H9 (cell line): ENCODE data around the gene STK35. TPM values are rescaled to one million over a fixed set of nuclear protein-coding genes. Genes with fewer than 3 reads are reported as not detected.

Source experiments
- DNase-seq: peaks from one replicate; pipeline ENCODE4 v3.0.0-alpha.2; 2017
- H2AFZ ChIP-seq: one replicate; pipeline ENCODE4 v1.6.1; 2013; ENCODE audit warnings: mild to moderate bottlenecking, low read length, control low read depth, moderate library complexity
- H2AK5ac ChIP-seq: 2 replicates; pipeline ENCODE4 v1.6.1; 2013; ENCODE audit warnings: low read length, control low read depth, mixed read lengths; ENCODE audit not compliant: insufficient read length
- H2BK120ac ChIP-seq: one replicate; pipeline ENCODE4 v1.6.1; 2013; ENCODE audit warnings: low read depth, mild to moderate bottlenecking, low read length, control low read depth, inconsistent platforms; ENCODE audit not compliant: poor library complexity, severe bottlenecking
- H2BK12ac ChIP-seq: 2 replicates; pipeline ENCODE4 v1.6.1; 2013; ENCODE audit warnings: low read length, control low read depth, mixed read lengths, low read depth; ENCODE audit not compliant: insufficient read length
- H2BK15ac ChIP-seq: 2 replicates; pipeline ENCODE4 v1.6.1; 2013; ENCODE audit warnings: low read depth, low read length, control low read depth
- H2BK20ac ChIP-seq: one replicate; pipeline ENCODE4 v1.6.1; 2013; ENCODE audit warnings: low read depth, mild to moderate bottlenecking, low read length, control low read depth, inconsistent platforms; ENCODE audit not compliant: poor library complexity, severe bottlenecking
- H2BK5ac ChIP-seq: 2 replicates; pipeline ENCODE4 v1.6.1; 2013; ENCODE audit warnings: low read length, control low read depth, mixed read lengths; ENCODE audit not compliant: insufficient read length
- H3K14ac ChIP-seq: 2 replicates; pipeline ENCODE4 v1.6.1; 2013; ENCODE audit warnings: low read length, control low read depth; ENCODE audit not compliant: insufficient read depth
- H3K18ac ChIP-seq: 2 replicates; pipeline ENCODE4 v1.6.1; 2013; ENCODE audit warnings: low read depth, mild to moderate bottlenecking, mixed read lengths, low read length, control low read depth; ENCODE audit not compliant: insufficient read length
- H3K23ac ChIP-seq: 2 replicates; pipeline ENCODE4 v1.6.1; 2013; ENCODE audit warnings: low read length, control low read depth, mixed read lengths, low read depth; ENCODE audit not compliant: insufficient read length
- H3K23me2 ChIP-seq: 2 replicates; pipeline ENCODE4 v1.6.1; 2013; ENCODE audit warnings: low read depth, mild to moderate bottlenecking, mixed read lengths, low read length, control low read depth; ENCODE audit not compliant: insufficient read length, poor library complexity, severe bottlenecking
- H3K27ac ChIP-seq: 2 replicates; pipeline ENCODE4 v1.5.1; 2013; ENCODE audit warnings: low read length, control low read depth, mixed read lengths, low read depth; ENCODE audit not compliant: insufficient read length
- H3K27me3 ChIP-seq: 2 replicates; pipeline ENCODE4 v1.6.1; 2013; ENCODE audit warnings: low read length, control low read depth, inconsistent platforms; ENCODE audit not compliant: insufficient read depth
- H3K4ac ChIP-seq: 2 replicates; pipeline ENCODE4 v1.6.1; 2013; ENCODE audit warnings: low read depth, mild to moderate bottlenecking, control low read depth, inconsistent platforms, low read length, moderate library complexity
- H3K4me1 ChIP-seq: 2 replicates; pipeline ENCODE4 v1.6.1; 2013; ENCODE audit warnings: low read length, control low read depth, inconsistent platforms; ENCODE audit not compliant: insufficient read depth
- H3K4me2 ChIP-seq: 2 replicates; pipeline ENCODE4 v1.6.1; 2013; ENCODE audit warnings: low read length, control low read depth, mixed read lengths; ENCODE audit not compliant: insufficient read length, insufficient read depth
- H3K56ac ChIP-seq: 2 replicates; pipeline ENCODE4 v1.6.1; 2013; ENCODE audit warnings: low read depth, mild to moderate bottlenecking, mixed read lengths, low read length, control low read depth; ENCODE audit not compliant: insufficient read length
- H3K79me1 ChIP-seq: 2 replicates; pipeline ENCODE4 v1.6.1; 2013; ENCODE audit warnings: low read depth, mild to moderate bottlenecking, moderate library complexity, low read length, control low read depth, inconsistent platforms; ENCODE audit not compliant: insufficient read depth, poor library complexity, severe bottlenecking
- H3K79me2 ChIP-seq: 2 replicates; pipeline ENCODE4 v1.6.1; 2013; ENCODE audit warnings: low read length, control low read depth, inconsistent platforms; ENCODE audit not compliant: insufficient read depth
- H3K9ac ChIP-seq: 2 replicates; pipeline ENCODE4 v1.6.1; 2013; ENCODE audit warnings: low read length, control low read depth, mixed read lengths; ENCODE audit not compliant: insufficient read length; ENCODE audit errors: extremely low read depth
- H3K9me3 ChIP-seq: one replicate; pipeline ENCODE4 v1.6.1; 2013; ENCODE audit warnings: low read depth, low read length, inconsistent platforms; ENCODE audit not compliant: control insufficient read depth
- H3T11ph ChIP-seq: one replicate; pipeline ENCODE4 v1.6.1; 2013; ENCODE audit warnings: mild to moderate bottlenecking, low read length, control low read depth, inconsistent platforms
- H4K20me1 ChIP-seq: one replicate; pipeline ENCODE4 v1.6.1; 2013; ENCODE audit not compliant: control insufficient read depth, insufficient read length, insufficient read depth
- H4K5ac ChIP-seq: 2 replicates; pipeline ENCODE4 v1.6.1; 2013; ENCODE audit warnings: low read depth, mild to moderate bottlenecking, mixed read lengths, low read length, control low read depth; ENCODE audit not compliant: insufficient read length
- H4K8ac ChIP-seq: replicated peaks from 2 replicates; pipeline ENCODE4 v1.6.1; 2013; ENCODE audit warnings: low read length, control low read depth, mixed read lengths, low read depth; ENCODE audit not compliant: insufficient read length
- H4K91ac ChIP-seq: 2 replicates; pipeline ENCODE4 v1.6.1; 2013; ENCODE audit warnings: low read depth, mild to moderate bottlenecking, moderate library complexity, mixed read lengths, low read length, control low read depth; ENCODE audit not compliant: insufficient read length
- H3K27ac Mint-ChIP-seq, 3 experiments: 2 replicates in 2 of 3; 3 replicates in 1 of 3; pipeline ENCODE4 v1.8.0; 2020 to 2021; ENCODE audit warnings: mixed read lengths in 3 of 3, mild to moderate bottlenecking in 1 of 3, moderate library complexity in 1 of 3
- H3K27me3 Mint-ChIP-seq: 2 replicates; pipeline ENCODE4 v1.8.0; 2021; ENCODE audit warnings: low read depth, mild to moderate bottlenecking, moderate library complexity, mixed read lengths
- H3K36me3 Mint-ChIP-seq, 3 experiments: 2 replicates in 2 of 3; 3 replicates in 1 of 3; pipeline ENCODE4 v1.8.0; 2020 to 2021; ENCODE audit warnings: low read depth in 3 of 3, mixed read lengths in 3 of 3; ENCODE audit not compliant: insufficient read depth in 1 of 3
- H3K4me1 Mint-ChIP-seq, 2 experiments: 2 replicates each; pipeline ENCODE4 v1.8.0; 2020; ENCODE audit warnings: mixed read lengths in 2 of 2
- H3K4me3 Mint-ChIP-seq, 2 experiments: 2 replicates in 1 of 2; 3 replicates in 1 of 2; pipeline ENCODE4 v1.8.0; 2020 to 2021; ENCODE audit warnings: mild to moderate bottlenecking in 2 of 2, mixed read lengths in 2 of 2, moderate library complexity in 1 of 2
- H3K9me3 Mint-ChIP-seq, 2 experiments: 2 replicates in 1 of 2; 3 replicates in 1 of 2; pipeline ENCODE4 v1.8.0; 2020; ENCODE audit warnings: mild to moderate bottlenecking in 2 of 2, mixed read lengths in 2 of 2, moderate library complexity in 1 of 2
- total RNA-seq: library from RNA; stranded (reverse); gene quantifications from 2 replicates; pipeline ENCODE4 v1.2.1, GENCODE V29; 2021
- TF ChIP-seq, protein P1 (sequence below): fragments of 200-600 bp; sonication (generic); conservative IDR thresholded peaks from 3 replicates; pipeline ENCODE4 v1.8.0; 2021; ENCODE audit warnings: antibody characterized with exemption, mild to moderate bottlenecking

STK35 gene
- total RNA-seq, 1 experiment from 2014 or later = 66.2 TPM

DNA sequence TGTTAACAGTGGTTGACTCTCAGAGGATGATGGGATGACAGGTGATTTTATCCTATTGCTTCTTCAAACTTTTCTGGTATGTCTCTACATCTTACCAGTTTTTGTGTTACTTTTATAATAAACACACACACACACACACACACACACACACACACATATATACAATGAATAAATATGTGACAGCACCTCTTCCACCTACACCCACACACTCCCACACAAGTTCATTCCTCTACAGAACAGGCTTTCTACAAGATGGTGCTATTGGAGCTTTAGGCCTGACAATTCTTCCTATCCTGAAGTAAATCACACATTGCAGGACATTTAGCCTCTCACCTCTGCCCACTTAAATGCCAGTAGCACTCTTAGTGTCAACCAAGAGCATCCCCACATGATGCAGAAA, 46.7 kb upstream of the STK35 start:
- TF ChIP-seq, protein P1, sequence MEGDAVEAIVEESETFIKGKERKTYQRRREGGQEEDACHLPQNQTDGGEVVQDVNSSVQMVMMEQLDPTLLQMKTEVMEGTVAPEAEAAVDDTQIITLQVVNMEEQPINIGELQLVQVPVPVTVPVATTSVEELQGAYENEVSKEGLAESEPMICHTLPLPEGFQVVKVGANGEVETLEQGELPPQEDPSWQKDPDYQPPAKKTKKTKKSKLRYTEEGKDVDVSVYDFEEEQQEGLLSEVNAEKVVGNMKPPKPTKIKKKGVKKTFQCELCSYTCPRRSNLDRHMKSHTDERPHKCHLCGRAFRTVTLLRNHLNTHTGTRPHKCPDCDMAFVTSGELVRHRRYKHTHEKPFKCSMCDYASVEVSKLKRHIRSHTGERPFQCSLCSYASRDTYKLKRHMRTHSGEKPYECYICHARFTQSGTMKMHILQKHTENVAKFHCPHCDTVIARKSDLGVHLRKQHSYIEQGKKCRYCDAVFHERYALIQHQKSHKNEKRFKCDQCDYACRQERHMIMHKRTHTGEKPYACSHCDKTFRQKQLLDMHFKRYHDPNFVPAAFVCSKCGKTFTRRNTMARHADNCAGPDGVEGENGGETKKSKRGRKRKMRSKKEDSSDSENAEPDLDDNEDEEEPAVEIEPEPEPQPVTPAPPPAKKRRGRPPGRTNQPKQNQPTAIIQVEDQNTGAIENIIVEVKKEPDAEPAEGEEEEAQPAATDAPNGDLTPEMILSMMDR = no peak
- H2BK5ac ChIP-seq = no peak overlapping the region
- no peak for DNase-seq
- Mint-ChIP-seq H3K9me3 (peaks cover 4 to 15% of the 10 kb centered on the region in 2 experiments; a peak in 4 of 5 replicates), H3K27me3 (peaks cover 19% of the 10 kb centered on the region), H3K36me3 (no peaks in the 10 kb centered on the region; a peak in 2 of 7 replicates), H3K4me3 (no peak overlapping the region), H3K4me1 (peaks cover 0 to 5% of the 10 kb centered on the region in 2 experiments; a peak in 1 of 4 replicates), H3K27ac (no peak overlapping the region)
- no peak overlapping the region for H3T11ph ChIP-seq
- H3K27ac ChIP-seq = no peak overlapping the region
- no peaks in the 10 kb centered on the region for H3K79me2 ChIP-seq
- H4K8ac ChIP-seq = no peak overlapping the region
- H2AK5ac ChIP-seq = no peak overlapping the region
- no peak overlapping the region for H3K14ac ChIP-seq
- H3K23ac ChIP-seq = no peak overlapping the region
- no peaks in the 10 kb centered on the region; the same call in 1 of the 2 replicates for H3K27me3 ChIP-seq
- H4K91ac ChIP-seq = no peak overlapping the region
- no peak overlapping the region for H2BK12ac ChIP-seq
- H2BK20ac ChIP-seq = no peak overlapping the region
- H3K9me3 ChIP-seq = no peaks in the 10 kb centered on the region
- H3K4ac ChIP-seq = no peak overlapping the region
- no peak overlapping the region for H2BK15ac ChIP-seq
- no peak overlapping the region for H4K5ac ChIP-seq
- no peaks in the 10 kb centered on the region for H3K23me2 ChIP-seq
- no peaks in the 10 kb centered on the region for H3K4me1 ChIP-seq
- H3K56ac ChIP-seq = no peak overlapping the region
- H2AFZ ChIP-seq = no peak overlapping the region
- H3K4me2 ChIP-seq = no peak overlapping the region
- H3K9ac ChIP-seq = no peak overlapping the region
- no peak overlapping the region for H3K18ac ChIP-seq
- H4K20me1 ChIP-seq = no peaks in the 10 kb centered on the region
- no peaks in the 10 kb centered on the region for H3K79me1 ChIP-seq
- no peak overlapping the region for H2BK120ac ChIP-seq
